Right lung (tissue), 5 donors: ENCODE data around the gene CES2. TPM values are rescaled to one million over a fixed set of nuclear protein-coding genes. Genes with fewer than 3 reads are reported as not detected.
"Not testable (repeated sequence)": the region's sequence is repeated elsewhere in the genome, so short reads cannot be mapped to it uniquely, and the experiment has no call there.

Source experiments
- DNase-seq, 2 donors: peaks; one replicate each; pipeline ENCODE4 v3.0.0-alpha.2; 2013
- polyA plus RNA-seq, 5 donors: library from polyadenylated mRNA; unstranded; fragments of 120-200 nt; gene quantifications; one replicate each; pipeline versions ENCODE4 v1.2.1 to v1.2.3, GENCODE V29; 2013; ENCODE audit warnings: inconsistent platforms in 1 of 5, low replicate concordance in 1 of 5; ENCODE audit not compliant: insufficient read length in 5 of 5, insufficient read depth in 1 of 5

The CES2 gene
- polyA plus RNA-seq, 5 donors: 30.8 to 37.9 (median 36.0) TPM

GRCh38 chr16:66976746-66977145 lies 41.4 kb downstream of the CES2 start:
- DNase-seq: no peak

GRCh38 chr16:66977341-66978113 lies 42.2 kb downstream of the CES2 start:
- DNase-seq: peak; percentile 53 to 75

GRCh38 chr16:66979011-66979717 lies 43.8 kb downstream of the CES2 start:
- no peak for DNase-seq

GRCh38 chr16:66983033-66983432 lies 47.7 kb downstream of the CES2 start:
- DNase-seq: no peak

- no peak for DNase-seq
Observed at GRCh38 chr16:66984892-66985311, 49.6 kb downstream of the CES2 start.

- DNase-seq: no peak
Observed at GRCh38 chr16:66986559-66986958, 51.2 kb downstream of the CES2 start.

- DNase-seq: no peak
Observed at GRCh38 chr16:66988197-66988788, 53.0 kb downstream of the CES2 start, which contains the start of gene CES4A. Gene CES4A (plus strand): TSS chr16:66988589. CDS start chr16:66988773, 184 bp downstream.

GRCh38 chr16:66991545-66992077 lies 56.3 kb downstream of the CES2 start:
- DNase-seq: no peak

- not testable (repeated sequence) for DNase-seq
Observed at GRCh38 chr16:66993558-66993957, 58.2 kb downstream of the CES2 start.

Other genes with a start within 250 kb of the CES2 start
- gene CMTM4, start 238.8 kb upstream of the CES2 start, polyA plus RNA-seq: 10 to 100 TPM; 21.1 to 36.4 (median 27.7) TPM
- gene DYNC1LI2, start 183.9 kb upstream of the CES2 start, polyA plus RNA-seq: 100 to 1,000 TPM; 114 to 161 (median 144) TPM
- under 1 TPM in 3 of 5 donors, not detected in 2; 0.05 to 0.23 (median 0.10) TPM for gene TERB1, start 133.9 kb upstream of the CES2 start, polyA plus RNA-seq
- 100 to 1,000 TPM in 1 of 5 donors, 10 to 100 TPM in 4; 62.2 to 105 (median 90.3) TPM for gene NAE1, start 104.5 kb upstream of the CES2 start, polyA plus RNA-seq
- gene CA7, start 91.1 kb upstream of the CES2 start, polyA plus RNA-seq: under 1 TPM in 1 of 5 donors, not detected in 4; 0.06 TPM
- gene PDP2, start 55.0 kb upstream of the CES2 start, polyA plus RNA-seq: 1 to 10 TPM; 5.8 to 9.3 (median 8.9) TPM
- gene CDH16, start 16.6 kb upstream of the CES2 start, polyA plus RNA-seq: 10 to 100 TPM; 22.5 to 66.6 (median 37.7) TPM
- 10 to 100 TPM in 2 of 5 donors, 1 to 10 TPM in 3; 6.7 to 10.7 (median 9.6) TPM for gene RRAD, start 10.0 kb upstream of the CES2 start, polyA plus RNA-seq
- 10 to 100 TPM; 65.0 to 98.6 (median 80.7) TPM for gene CIAO2B, start 1.1 kb upstream of the CES2 start, polyA plus RNA-seq
- 1 to 10 TPM; 4.0 to 5.6 (median 4.2) TPM for gene CES3, start 25.8 kb downstream of the CES2 start, polyA plus RNA-seq
- 10 to 100 TPM in 1 of 5 donors, 1 to 10 TPM in 4; 6.2 to 11.9 (median 7.3) TPM for gene CES4A, start 53.1 kb downstream of the CES2 start, polyA plus RNA-seq
- 10 to 100 TPM; 55.5 to 65.8 (median 61.0) TPM for gene CBFB, start 93.6 kb downstream of the CES2 start, polyA plus RNA-seq
- 10 to 100 TPM; 21.1 to 25.8 (median 23.0) TPM for gene PHAF1, start 174.4 kb downstream of the CES2 start, polyA plus RNA-seq
- gene B3GNT9, start 215.5 kb downstream of the CES2 start, polyA plus RNA-seq: 10 to 100 TPM; 16.4 to 30.4 (median 18.7) TPM
- gene TRADD, start 224.4 kb downstream of the CES2 start, polyA plus RNA-seq: 10 to 100 TPM in 2 of 5 donors, 1 to 10 TPM in 3; 5.0 to 12.0 (median 7.0) TPM
- 1 to 10 TPM; 1.5 to 4.0 (median 3.6) TPM for gene FBXL8, start 224.4 kb downstream of the CES2 start, polyA plus RNA-seq
- gene HSF4, start 229.2 kb downstream of the CES2 start, polyA plus RNA-seq: 1 to 10 TPM; 3.6 to 5.9 (median 4.4) TPM
- 10 to 100 TPM in 4 of 5 donors, 1 to 10 TPM in 1; 9.5 to 17.9 (median 17.0) TPM for gene NOL3, start 235.0 kb downstream of the CES2 start, polyA plus RNA-seq
- 10 to 100 TPM; 50.9 to 64.6 (median 53.7) TPM for gene MATCAP1, start 248.4 kb downstream of the CES2 start, polyA plus RNA-seq